ENCODE data around the gene NHERF1.

Gene NHERF1

DNA sequence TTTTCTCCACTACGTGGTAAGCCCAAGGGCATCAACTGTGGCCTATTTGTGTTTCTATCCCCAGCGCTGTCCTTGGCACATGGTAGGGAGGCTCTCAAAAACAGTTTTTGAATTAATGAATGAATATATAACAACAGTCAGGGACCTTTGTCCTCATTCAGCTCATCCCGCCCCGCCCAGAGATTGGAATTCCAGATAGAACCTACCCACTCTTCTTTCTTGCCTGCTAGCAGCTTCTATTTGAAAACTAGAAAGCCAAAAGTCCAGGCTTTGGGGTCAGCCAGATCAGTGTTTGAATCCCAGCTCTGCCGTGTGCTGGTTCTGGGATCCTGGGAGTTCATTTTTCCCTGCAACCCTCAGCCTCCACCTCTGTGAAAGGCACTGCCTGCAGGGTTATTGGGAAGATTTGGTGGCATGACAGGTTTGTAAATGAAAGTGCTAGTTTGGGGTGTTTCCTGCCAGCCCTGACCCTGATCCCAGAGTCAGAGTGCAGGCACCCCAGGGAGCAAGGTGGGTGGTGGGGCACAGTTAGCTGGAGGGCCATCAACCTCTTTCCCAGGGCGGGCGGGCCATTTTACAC is 4.5 kb downstream of the NHERF1 start:
- H3K36me3 ChIP-seq (replicated peaks; ENCODE audit: low read depth, low read length) = no peaks in the 10 kb centered on the region
- peaks cover 10% of the 10 kb centered on the region; the same call in 1 of the 2 replicates for H4K20me1 ChIP-seq (ENCODE audit: insufficient read depth, low read length)
- peaks cover 31% of the 10 kb centered on the region for H3K79me2 ChIP-seq (ENCODE audit: low read length)
- no peaks in the 10 kb centered on the region for H3K9me3 ChIP-seq (ENCODE audit: insufficient read depth, low read length)
- no peak overlapping the region for H3K4me3 ChIP-seq (ENCODE audit: low read length)
- no peaks in the 10 kb centered on the region for H3K27me3 ChIP-seq (ENCODE audit: low read depth, low read length)
- no peak for TF ChIP-seq EZH2phosphoT487 (IDR thresholded peaks at IDR 0.05; ENCODE audit: low read depth)
- no peak for TF ChIP-seq CTCF (IDR thresholded peaks at IDR 0.05; ENCODE audit: low read depth, low read length)
- no peak overlapping the region for H3K27ac ChIP-seq (ENCODE audit: low read length)
- H3K9ac ChIP-seq (ENCODE audit: low read length) = no peak overlapping the region
- H2AFZ ChIP-seq (ENCODE audit: low read depth, low read length) = no peak overlapping the region
- peaks cover 18% of the 10 kb centered on the region for H3K4me1 ChIP-seq (ENCODE audit: low read length)
- H3K4me2 ChIP-seq (ENCODE audit: low read length) = no peak overlapping the region

- no peaks in the 10 kb centered on the region for H3K36me3 ChIP-seq (replicated peaks; ENCODE audit: low read depth, low read length)
- no peak overlapping the region for H3K4me2 ChIP-seq (ENCODE audit: low read length)
- H3K27ac ChIP-seq (ENCODE audit: low read length) = no peak overlapping the region
- H4K20me1 ChIP-seq (ENCODE audit: insufficient read depth, low read length) = peaks cover 14% of the 10 kb centered on the region; the same call in 1 of the 2 replicates
- no peak overlapping the region for H3K9ac ChIP-seq (ENCODE audit: low read length)
- H2AFZ ChIP-seq (ENCODE audit: low read depth, low read length) = no peak overlapping the region
- peaks cover 20% of the 10 kb centered on the region for H3K79me2 ChIP-seq (ENCODE audit: low read length)
- peaks cover 13% of the 10 kb centered on the region for H3K4me1 ChIP-seq (ENCODE audit: low read length)
- TF ChIP-seq CTCF (IDR thresholded peaks at IDR 0.05; ENCODE audit: low read depth, low read length) (no peak), EZH2phosphoT487 (IDR thresholded peaks at IDR 0.05; ENCODE audit: low read depth) (no peak)
- H3K4me3 ChIP-seq (ENCODE audit: low read length) = no peak overlapping the region
- H3K27me3 ChIP-seq (ENCODE audit: low read depth, low read length) = no peaks in the 10 kb centered on the region
- no peaks in the 10 kb centered on the region for H3K9me3 ChIP-seq (ENCODE audit: insufficient read depth, low read length)
Observed at GRCh38 chr17:74754832-74755231, 6.4 kb downstream of the NHERF1 start.

DNA sequence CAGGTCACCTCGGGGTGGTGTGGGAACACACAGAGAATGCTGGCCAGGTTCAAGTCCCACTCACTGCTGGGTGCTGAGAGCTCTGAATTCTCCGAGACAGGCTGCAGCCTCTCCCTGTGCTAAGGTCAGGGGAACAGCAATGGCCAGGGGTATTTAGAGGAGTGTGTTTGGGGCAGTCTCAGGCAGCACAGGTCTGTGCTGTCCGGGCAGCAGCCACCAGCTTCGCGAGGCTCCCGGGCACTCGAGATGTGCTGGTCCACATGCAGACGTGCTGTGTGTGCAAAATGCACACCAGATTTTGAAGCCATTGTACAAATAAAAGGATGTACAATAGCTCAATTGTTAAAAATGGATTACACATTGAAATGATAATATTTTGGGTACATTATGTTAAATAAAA is 7.1 kb downstream of the NHERF1 start:
- peaks cover 13% of the 10 kb centered on the region; the same call in 1 of the 2 replicates for H3K79me2 ChIP-seq (ENCODE audit: low read length)
- peaks cover 7% of the 10 kb centered on the region for H3K4me1 ChIP-seq (ENCODE audit: low read length)
- H3K27me3 ChIP-seq (ENCODE audit: low read depth, low read length) = no peaks in the 10 kb centered on the region
- TF ChIP-seq EZH2phosphoT487 (IDR thresholded peaks at IDR 0.05; ENCODE audit: low read depth) (no peak), CTCF (IDR thresholded peaks at IDR 0.05; ENCODE audit: low read depth, low read length) (no peak)
- H3K36me3 ChIP-seq (replicated peaks; ENCODE audit: low read depth, low read length) = no peaks in the 10 kb centered on the region
- H4K20me1 ChIP-seq (ENCODE audit: insufficient read depth, low read length) = peaks cover 13% of the 10 kb centered on the region; the same call in 1 of the 2 replicates
- H3K9me3 ChIP-seq (ENCODE audit: insufficient read depth, low read length) = no peaks in the 10 kb centered on the region
- no peak overlapping the region for H3K9ac ChIP-seq (ENCODE audit: low read length)
- H3K27ac ChIP-seq (ENCODE audit: low read length) = no peak overlapping the region
- H3K4me2 ChIP-seq (ENCODE audit: low read length) = no peak overlapping the region
- H2AFZ ChIP-seq (ENCODE audit: low read depth, low read length) = no peak overlapping the region
- H3K4me3 ChIP-seq (ENCODE audit: low read length) = no peak overlapping the region

GRCh38 chr17:74756891-74757290 is 8.5 kb downstream of the NHERF1 start:
- H3K4me2 ChIP-seq (ENCODE audit: low read length) = no peak overlapping the region
- H3K79me2 ChIP-seq (ENCODE audit: low read length) = peaks cover 4% of the 10 kb centered on the region; the same call in 1 of the 2 replicates
- no peaks in the 10 kb centered on the region for H3K36me3 ChIP-seq (replicated peaks; ENCODE audit: low read depth, low read length)
- no peak overlapping the region for H3K4me3 ChIP-seq (ENCODE audit: low read length)
- H4K20me1 ChIP-seq (ENCODE audit: insufficient read depth, low read length) = peaks cover 23% of the 10 kb centered on the region
- H3K27ac ChIP-seq (ENCODE audit: low read length) = no peak overlapping the region
- no peak overlapping the region for H3K9ac ChIP-seq (ENCODE audit: low read length)
- no peaks in the 10 kb centered on the region for H3K27me3 ChIP-seq (ENCODE audit: low read depth, low read length)
- no peak for TF ChIP-seq EZH2phosphoT487 (IDR thresholded peaks at IDR 0.05; ENCODE audit: low read depth)
- no peak for TF ChIP-seq CTCF (IDR thresholded peaks at IDR 0.05; ENCODE audit: low read depth, low read length)
- no peaks in the 10 kb centered on the region for H3K9me3 ChIP-seq (ENCODE audit: insufficient read depth, low read length)
- peaks cover 7% of the 10 kb centered on the region for H3K4me1 ChIP-seq (ENCODE audit: low read length)
- H2AFZ ChIP-seq (ENCODE audit: low read depth, low read length) = no peak overlapping the region
